ENCODE results near the gene CCDC102B.

Gene CCDC102B

GRCh38 chr18:68848242-68848641 is 50.4 kb downstream of the CCDC102B start:
- DNase-seq (ENCODE audit: low read depth in 2 of 2) = no peak
- H3K4me3 ChIP-seq (replicated peaks in 1 of 2; ENCODE audit: low read depth in 2 of 2, low read length in 2 of 2) = no peak overlapping the region
- TF ChIP-seq, protein P1, sequence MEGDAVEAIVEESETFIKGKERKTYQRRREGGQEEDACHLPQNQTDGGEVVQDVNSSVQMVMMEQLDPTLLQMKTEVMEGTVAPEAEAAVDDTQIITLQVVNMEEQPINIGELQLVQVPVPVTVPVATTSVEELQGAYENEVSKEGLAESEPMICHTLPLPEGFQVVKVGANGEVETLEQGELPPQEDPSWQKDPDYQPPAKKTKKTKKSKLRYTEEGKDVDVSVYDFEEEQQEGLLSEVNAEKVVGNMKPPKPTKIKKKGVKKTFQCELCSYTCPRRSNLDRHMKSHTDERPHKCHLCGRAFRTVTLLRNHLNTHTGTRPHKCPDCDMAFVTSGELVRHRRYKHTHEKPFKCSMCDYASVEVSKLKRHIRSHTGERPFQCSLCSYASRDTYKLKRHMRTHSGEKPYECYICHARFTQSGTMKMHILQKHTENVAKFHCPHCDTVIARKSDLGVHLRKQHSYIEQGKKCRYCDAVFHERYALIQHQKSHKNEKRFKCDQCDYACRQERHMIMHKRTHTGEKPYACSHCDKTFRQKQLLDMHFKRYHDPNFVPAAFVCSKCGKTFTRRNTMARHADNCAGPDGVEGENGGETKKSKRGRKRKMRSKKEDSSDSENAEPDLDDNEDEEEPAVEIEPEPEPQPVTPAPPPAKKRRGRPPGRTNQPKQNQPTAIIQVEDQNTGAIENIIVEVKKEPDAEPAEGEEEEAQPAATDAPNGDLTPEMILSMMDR (IDR thresholded peaks at IDR 0.05; ENCODE audit: low read depth, low read length) = no peak

- no peak for DNase-seq (ENCODE audit: low read depth in 2 of 2)
- TF ChIP-seq, protein P1 (IDR thresholded peaks at IDR 0.05; ENCODE audit: low read depth, low read length) = no peak
- H3K4me3 ChIP-seq (replicated peaks in 1 of 2; ENCODE audit: low read depth in 2 of 2, low read length in 2 of 2) = no peak overlapping the region
Observed at GRCh38 chr18:68854786-68855391, 57.0 kb downstream of the CCDC102B start.

DNA sequence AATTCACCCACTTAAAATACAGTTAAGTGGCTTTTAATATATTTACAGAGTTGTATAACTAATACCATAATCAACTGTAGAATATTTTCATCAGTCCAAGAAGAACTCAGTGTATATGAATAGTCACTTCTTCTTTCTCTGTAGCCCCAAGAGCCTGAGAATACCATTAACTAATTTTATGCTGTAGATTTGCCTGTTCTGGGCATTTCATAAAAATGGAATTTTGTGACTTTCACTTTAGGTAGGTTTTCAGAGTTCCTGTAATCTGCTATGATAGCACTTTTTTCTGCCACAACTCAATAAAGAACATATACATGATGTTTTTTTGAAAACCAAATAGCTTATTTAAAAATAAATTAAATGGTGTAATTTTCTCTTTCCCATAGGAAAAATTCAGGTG is 57.6 kb downstream of the CCDC102B start:
- TF ChIP-seq, protein P1 (IDR thresholded peaks at IDR 0.05; ENCODE audit: low read depth, low read length) = no peak
- no peak for DNase-seq (ENCODE audit: low read depth in 2 of 2)
- H3K4me3 ChIP-seq (replicated peaks in 1 of 2; ENCODE audit: low read depth in 2 of 2, low read length in 2 of 2) = no peak overlapping the region

GRCh38 chr18:68861365-68861764 is 63.5 kb downstream of the CCDC102B start:
- TF ChIP-seq, protein P1 (IDR thresholded peaks at IDR 0.05; ENCODE audit: low read depth, low read length) = no peak
- H3K4me3 ChIP-seq (replicated peaks in 1 of 2; ENCODE audit: low read depth in 2 of 2, low read length in 2 of 2) = no peak overlapping the region
- no peak for DNase-seq (ENCODE audit: low read depth in 2 of 2)

- TF ChIP-seq, protein P1 (IDR thresholded peaks at IDR 0.05; ENCODE audit: low read depth, low read length) = no peak
- DNase-seq (ENCODE audit: low read depth in 2 of 2) = no peak
- no peak overlapping the region for H3K4me3 ChIP-seq (replicated peaks in 1 of 2; ENCODE audit: low read depth in 2 of 2, low read length in 2 of 2)
Observed at GRCh38 chr18:68865021-68865420, 67.1 kb downstream of the CCDC102B start.

- DNase-seq (ENCODE audit: low read depth in 2 of 2) = no peak
- H3K4me3 ChIP-seq (replicated peaks in 1 of 2; ENCODE audit: low read depth in 2 of 2, low read length in 2 of 2) = no peak overlapping the region
- TF ChIP-seq, protein P1 (IDR thresholded peaks at IDR 0.05; ENCODE audit: low read depth, low read length) = no peak
Observed at GRCh38 chr18:68865503-68865902, 67.6 kb downstream of the CCDC102B start.

DNA sequence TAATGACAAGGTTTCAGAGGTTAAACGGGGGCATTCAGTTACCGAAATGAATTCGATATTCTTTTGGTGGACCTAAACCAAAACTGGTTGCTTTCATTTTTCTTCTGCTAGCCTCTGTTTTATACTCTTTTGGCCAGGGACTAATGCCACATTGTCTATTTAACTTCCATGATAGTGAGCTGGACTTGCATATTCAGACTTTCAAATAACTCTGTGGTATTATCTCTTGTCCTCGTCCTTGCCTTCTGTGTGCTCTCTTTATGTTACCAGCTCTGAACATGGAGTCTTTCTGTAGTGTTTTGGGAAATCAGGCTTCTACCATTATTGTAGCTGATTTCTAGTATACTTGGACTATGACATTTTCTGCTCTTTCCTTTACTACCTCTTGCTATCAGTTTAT is 75.1 kb downstream of the CCDC102B start:
- no peak overlapping the region for H3K4me3 ChIP-seq (replicated peaks in 1 of 2; ENCODE audit: low read depth in 2 of 2, low read length in 2 of 2)
- DNase-seq (ENCODE audit: low read depth in 2 of 2) = no peak
- TF ChIP-seq, protein P1 (IDR thresholded peaks at IDR 0.05; ENCODE audit: low read depth, low read length) = no peak

Measured in cardiac fibroblast (primary cell).